Lung microvascular endothelial cell (primary cell): ENCODE results near the gene CACNA1D. TPM values are rescaled to one million over a fixed set of nuclear protein-coding genes. Genes with fewer than 3 reads are reported as not detected.

ENCODE experiments used
- DNase-seq, 2 donors: peaks; one replicate each; pipeline versions ENCODE4 v3.0.0 to v3.0.0-alpha.2; 2010; ENCODE audit warnings: low read depth in 2 of 2
- total RNA-seq: library from RNA; depleted of rRNA; stranded (reverse); fragments of >200 nt; gene quantifications from 2 replicates; pipeline ENCODE4 v1.2.1, GENCODE V29; 2014

CACNA1D gene
- total RNA-seq, 1 donor from 2014 or later = not detected

- DNase-seq = no peak
Measured at GRCh38 chr3:53747559-53747958, 253.1 kb downstream of the CACNA1D start.

- DNase-seq = no peak
Measured at GRCh38 chr3:53748512-53749271, 254.3 kb downstream of the CACNA1D start.

GRCh38 chr3:53749448-53749847 is 255.0 kb downstream of the CACNA1D start:
- no peak for DNase-seq

- no peak for DNase-seq
Measured at GRCh38 chr3:53750253-53751210, 256.1 kb downstream of the CACNA1D start.

GRCh38 chr3:53753518-53754183 is 259.2 kb downstream of the CACNA1D start:
- no peak for DNase-seq

- no peak for DNase-seq
Measured at GRCh38 chr3:53754325-53754724, 259.9 kb downstream of the CACNA1D start.

GRCh38 chr3:53758846-53759245 is 264.4 kb downstream of the CACNA1D start:
- DNase-seq = no peak

- DNase-seq = no peak
Measured at GRCh38 chr3:53763353-53763752, 268.9 kb downstream of the CACNA1D start.

- DNase-seq = no peak
Measured at GRCh38 chr3:53764026-53764775, 269.8 kb downstream of the CACNA1D start.

GRCh38 chr3:53765753-53766152 is 271.3 kb downstream of the CACNA1D start:
- no peak for DNase-seq

- no peak for DNase-seq
Measured at GRCh38 chr3:53766706-53767105, 272.3 kb downstream of the CACNA1D start.

- no peak for DNase-seq
Measured at GRCh38 chr3:53768478-53769459, 274.4 kb downstream of the CACNA1D start.

- DNase-seq = no peak
Measured at GRCh38 chr3:53772562-53772961, 278.2 kb downstream of the CACNA1D start.

- no peak for DNase-seq
Measured at GRCh38 chr3:53773021-53773436, 278.6 kb downstream of the CACNA1D start.

GRCh38 chr3:53773611-53774368 is 279.4 kb downstream of the CACNA1D start:
- DNase-seq = no peak

- DNase-seq = no peak
Measured at GRCh38 chr3:53774414-53774813, 280.0 kb downstream of the CACNA1D start.

- DNase-seq = no peak
Measured at GRCh38 chr3:53775018-53775417, 280.6 kb downstream of the CACNA1D start.

- no peak for DNase-seq
Measured at GRCh38 chr3:53775834-53776251, 281.4 kb downstream of the CACNA1D start.

- DNase-seq = no peak
Measured at GRCh38 chr3:53776494-53777101, 282.2 kb downstream of the CACNA1D start.
